Measurements from ENCODE around the gene GALNTL6. TPM values are rescaled to one million over a fixed set of nuclear protein-coding genes. Genes with fewer than 3 reads are reported as not detected.

GALNTL6 gene
- total RNA-seq, 1 experiment from 2014 or later: not detected

DNA sequence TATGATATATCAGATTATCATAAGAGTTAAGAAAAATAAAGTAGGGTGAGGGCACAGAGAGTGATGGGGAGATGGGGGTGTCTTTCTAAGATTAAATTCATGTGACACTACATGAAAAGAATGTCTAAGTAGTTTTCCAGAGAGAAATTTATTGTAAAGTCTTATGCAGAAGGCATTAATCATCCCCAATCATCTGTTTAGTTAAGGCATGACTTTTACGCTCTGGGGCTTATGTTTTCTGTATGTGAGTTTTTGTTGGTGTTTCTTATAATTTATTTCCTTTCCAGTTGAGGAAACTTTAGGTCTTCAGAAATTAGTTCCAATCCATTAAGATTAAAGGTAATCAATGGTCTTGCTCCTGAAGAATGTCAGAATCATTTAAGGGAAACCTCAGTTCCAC lies 972.4 kb downstream of the GALNTL6 start:
- Histone ChIP-seq H3K4me1 (replicated peaks; ENCODE audit: insufficient read depth) (no peaks in the 10 kb centered on the region), H3K9me3 (ENCODE audit: insufficient read depth, low read depth) (no peaks in the 10 kb centered on the region), H3K9me2 (ENCODE audit: insufficient read depth) (no peaks in the 10 kb centered on the region), H3K27me3 (ENCODE audit: insufficient read depth, low read depth) (no peaks in the 10 kb centered on the region), H3F3A (ENCODE audit: insufficient read depth, low read depth) (no peaks in the 10 kb centered on the region), H3K36me3 (ENCODE audit: low read depth) (no peaks in the 10 kb centered on the region), H3K79me2 (ENCODE audit: low read depth) (no peaks in the 10 kb centered on the region), H3K27ac (no peak overlapping the region), H4K20me1 (ENCODE audit: insufficient read depth) (no peaks in the 10 kb centered on the region), H3K4me2 (no peak overlapping the region), H2AFZ (no peak overlapping the region), H3K4me3 (no peak overlapping the region)
- intact Hi-C loops (cut with micrococcal nuclease; ENCODE audit: unreplicated experiment): no loop called here
- no peak for TF ChIP-seq CTCF (conservative IDR thresholded peaks at IDR 0.05)
- TF ChIP-seq EZH2 (IDR thresholded peaks at IDR 0.05; ENCODE audit: low read depth): no peak
- BruUV-seq (replicated peaks): no TSS peak
- DNase-seq: no peak
- POLR2A ChIA-PET (ENCODE audit: unreplicated experiment): no interaction called here
- CTCF ChIA-PET: no interaction called here

- no peak overlapping the region for H2AFZ ChIP-seq
These were observed 973.0 kb downstream of the GALNTL6 start for GRCh38 chr4:172786039-172786792.

GRCh38 chr4:172787111-172787510 lies 973.9 kb downstream of the GALNTL6 start:
- Histone ChIP-seq H3K79me2 (ENCODE audit: low read depth) (no peaks in the 10 kb centered on the region), H3K4me1 (replicated peaks; ENCODE audit: insufficient read depth) (no peaks in the 10 kb centered on the region), H3K27ac (no peak overlapping the region), H3F3A (ENCODE audit: insufficient read depth, low read depth) (no peaks in the 10 kb centered on the region), H3K9me3 (ENCODE audit: insufficient read depth, low read depth) (no peaks in the 10 kb centered on the region), H3K4me3 (no peak overlapping the region), H3K36me3 (ENCODE audit: low read depth) (no peaks in the 10 kb centered on the region), H3K4me2 (no peak overlapping the region), H2AFZ (no peak overlapping the region), H3K9me2 (ENCODE audit: insufficient read depth) (no peaks in the 10 kb centered on the region), H4K20me1 (ENCODE audit: insufficient read depth) (no peaks in the 10 kb centered on the region), H3K27me3 (ENCODE audit: insufficient read depth, low read depth) (no peaks in the 10 kb centered on the region)
- intact Hi-C loops (cut with micrococcal nuclease; ENCODE audit: unreplicated experiment): no loop called here
- DNase-seq: no peak
- CTCF ChIA-PET: no interaction called here
- BruUV-seq (replicated peaks): no TSS peak
- POLR2A ChIA-PET (ENCODE audit: unreplicated experiment): no interaction called here
- TF ChIP-seq EZH2 (IDR thresholded peaks at IDR 0.05; ENCODE audit: low read depth): no peak
- no peak for TF ChIP-seq CTCF (conservative IDR thresholded peaks at IDR 0.05)

More at GRCh38 chr4:172786039-172786792, 973.0 kb downstream of the GALNTL6 start:
- Histone ChIP-seq H3K9me2 (ENCODE audit: insufficient read depth) (no peaks in the 10 kb centered on the region), H3F3A (ENCODE audit: insufficient read depth, low read depth) (no peaks in the 10 kb centered on the region), H3K4me3 (no peak overlapping the region), H3K36me3 (ENCODE audit: low read depth) (no peaks in the 10 kb centered on the region), H4K20me1 (ENCODE audit: insufficient read depth) (no peaks in the 10 kb centered on the region), H3K4me2 (no peak overlapping the region), H3K4me1 (replicated peaks; ENCODE audit: insufficient read depth) (no peaks in the 10 kb centered on the region), H3K79me2 (ENCODE audit: low read depth) (no peaks in the 10 kb centered on the region), H3K9me3 (ENCODE audit: insufficient read depth, low read depth) (no peaks in the 10 kb centered on the region), H3K27me3 (ENCODE audit: insufficient read depth, low read depth) (no peaks in the 10 kb centered on the region), H3K27ac (no peak overlapping the region)
- CTCF ChIA-PET: no interaction called here
- POLR2A ChIA-PET (ENCODE audit: unreplicated experiment): no interaction called here
- TF ChIP-seq EZH2 (IDR thresholded peaks at IDR 0.05; ENCODE audit: low read depth): no peak
- no TSS peak for BruUV-seq (replicated peaks)
- intact Hi-C loops (cut with micrococcal nuclease; ENCODE audit: unreplicated experiment): no loop called here
- DNase-seq: no peak

GRCh38 chr4:172791841-172792240 lies 978.6 kb downstream of the GALNTL6 start:
- no peaks in the 10 kb centered on the region for H3K4me1 ChIP-seq (replicated peaks; ENCODE audit: insufficient read depth)
- no peak for TF ChIP-seq CTCF (conservative IDR thresholded peaks at IDR 0.05)
- no peak for TF ChIP-seq EZH2 (IDR thresholded peaks at IDR 0.05; ENCODE audit: low read depth)
- no TSS peak for BruUV-seq (replicated peaks)
- H2AFZ ChIP-seq: no peak overlapping the region
- H3K36me3 ChIP-seq (ENCODE audit: low read depth): no peaks in the 10 kb centered on the region
- no peaks in the 10 kb centered on the region for H3K9me2 ChIP-seq (ENCODE audit: insufficient read depth)
- no peak for DNase-seq
- POLR2A ChIA-PET (ENCODE audit: unreplicated experiment): no interaction called here
- H3K27ac ChIP-seq: no peak overlapping the region
- no peaks in the 10 kb centered on the region for H3F3A ChIP-seq (ENCODE audit: insufficient read depth, low read depth)
- H3K27me3 ChIP-seq (ENCODE audit: insufficient read depth, low read depth): no peaks in the 10 kb centered on the region
- intact Hi-C loops (cut with micrococcal nuclease; ENCODE audit: unreplicated experiment): no loop called here
- H4K20me1 ChIP-seq (ENCODE audit: insufficient read depth): no peaks in the 10 kb centered on the region
- no peak overlapping the region for H3K4me2 ChIP-seq
- H3K79me2 ChIP-seq (ENCODE audit: low read depth): no peaks in the 10 kb centered on the region
- H3K4me3 ChIP-seq: no peak overlapping the region
- CTCF ChIA-PET: no interaction called here
- H3K9me3 ChIP-seq (ENCODE audit: insufficient read depth, low read depth): no peaks in the 10 kb centered on the region
